Posterior cingulate gyrus (tissue), 11 donors: ENCODE data around the gene SOD1.
A peak's percentile ranks its signal among the peaks of the same experiment; 100 is the strongest.
"Not testable (repeated sequence)": the region's sequence is repeated elsewhere in the genome, so short reads cannot be mapped to it uniquely, and the experiment has no call there.

Source experiments
- DNase-seq, 10 donors: peaks; one replicate each; pipeline versions ENCODE4 v3.0.0 to v3.0.0-alpha.2; 2020 to 2021; ENCODE audit warnings: mixed read lengths in 3 of 10
- intact Hi-C: fragments of 100-400 bp; cut with DNase I; formaldehyde crosslinking; loops from one replicate; pipeline ENCODE4 v1.15.1; 2023

The SOD1 gene

DNA sequence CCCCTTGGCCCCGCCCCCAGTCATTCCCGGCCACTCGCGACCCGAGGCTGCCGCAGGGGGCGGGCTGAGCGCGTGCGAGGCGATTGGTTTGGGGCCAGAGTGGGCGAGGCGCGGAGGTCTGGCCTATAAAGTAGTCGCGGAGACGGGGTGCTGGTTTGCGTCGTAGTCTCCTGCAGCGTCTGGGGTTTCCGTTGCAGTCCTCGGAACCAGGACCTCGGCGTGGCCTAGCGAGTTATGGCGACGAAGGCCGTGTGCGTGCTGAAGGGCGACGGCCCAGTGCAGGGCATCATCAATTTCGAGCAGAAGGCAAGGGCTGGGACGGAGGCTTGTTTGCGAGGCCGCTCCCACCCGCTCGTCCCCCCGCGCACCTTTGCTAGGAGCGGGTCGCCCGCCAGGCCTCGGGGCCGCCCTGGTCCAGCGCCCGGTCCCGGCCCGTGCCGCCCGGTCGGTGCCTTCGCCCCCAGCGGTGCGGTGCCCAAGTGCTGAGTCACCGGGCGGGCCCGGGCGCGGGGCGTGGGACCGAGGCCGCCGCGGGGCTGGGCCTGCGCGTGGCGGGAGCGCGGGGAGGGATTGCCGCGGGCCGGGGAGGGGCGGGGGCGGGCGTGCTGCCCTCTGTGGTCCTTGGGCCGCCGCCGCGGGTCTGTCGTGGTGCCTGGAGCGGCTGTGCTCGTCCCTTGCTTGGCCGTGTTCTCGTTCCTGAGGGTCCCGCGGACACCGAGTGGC is at the start of gene SOD1:
Gene SOD1 (plus strand): TSS at position 158 of the 723 bp plus-strand sequence. CDS start 77 bp downstream, at position 235.
- intact Hi-C loops, result loop anchor here (1.0 kb wide), 1 partner anchor 73 kb away; the partner anchor contains the start of gene SCAF4

DNA sequence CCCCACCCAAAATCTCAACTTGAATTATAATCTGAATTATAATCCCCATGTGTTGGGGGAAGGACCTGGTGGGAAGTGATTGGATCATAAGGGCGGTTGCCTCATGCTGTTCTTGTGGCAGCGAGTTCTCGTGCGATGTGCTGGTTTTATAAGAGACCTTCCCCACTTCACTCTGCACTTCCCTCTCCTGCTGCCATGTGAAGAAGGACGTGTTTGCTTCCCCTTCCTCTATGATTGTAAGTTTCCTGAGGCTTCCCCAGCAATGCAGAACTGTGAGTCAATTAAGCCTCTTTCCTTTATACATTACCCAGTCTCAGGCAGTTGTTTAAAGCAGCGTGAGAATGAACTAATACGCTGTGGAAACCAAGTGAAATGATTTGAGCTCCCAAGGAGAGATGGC is 48.0 kb upstream of the SOD1 start:
- intact Hi-C loops, result no loop called here
- no peak for DNase-seq

More for the DNA sequence above, at the start of gene SOD1:
- peak; percentile 92 to 100 (median 98) for DNase-seq

DNA sequence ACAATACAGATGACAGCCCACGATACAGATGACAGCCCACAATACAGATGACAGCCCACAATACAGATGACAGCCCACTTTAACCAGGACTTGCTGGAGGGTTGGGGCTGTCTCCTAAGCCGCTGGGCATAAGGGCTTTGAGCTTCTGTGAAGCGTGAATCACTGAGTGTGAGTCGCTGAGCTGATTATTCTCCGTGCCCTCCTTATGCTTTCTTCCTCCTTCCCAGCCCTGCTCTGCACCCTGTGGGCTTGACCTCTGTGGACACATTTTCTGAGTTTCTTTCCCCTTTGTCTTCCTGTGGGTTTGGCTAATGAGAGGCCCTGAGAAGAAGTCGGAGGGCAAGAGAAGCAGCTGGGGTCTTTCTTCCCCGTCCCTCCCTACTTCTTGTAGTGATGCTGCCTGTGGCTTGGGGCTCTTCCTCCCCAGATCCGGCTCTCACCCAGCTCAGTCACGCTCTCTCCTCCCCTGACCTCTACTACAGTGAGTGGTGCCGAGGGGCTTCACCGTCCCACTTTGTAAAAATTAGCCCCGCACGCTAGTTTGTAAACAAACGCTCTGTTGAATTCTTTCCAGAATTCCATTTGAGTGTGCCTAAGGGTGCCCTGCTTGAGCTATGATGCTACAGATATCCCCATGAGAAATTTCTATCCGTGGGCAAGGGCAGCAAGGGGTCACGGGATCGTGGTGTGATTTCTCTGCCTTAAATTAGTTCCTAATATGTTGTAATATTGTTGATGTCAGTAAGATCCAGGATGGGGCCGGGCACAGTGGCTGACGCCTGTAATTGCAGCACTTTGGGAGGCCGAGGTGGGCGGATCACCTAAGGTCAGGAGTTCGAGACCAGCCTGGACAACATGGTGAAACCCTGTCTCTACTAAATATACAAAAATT is 46.4 kb upstream of the SOD1 start:
- DNase-seq, result no peak
- intact Hi-C loops, result no loop called here

DNA sequence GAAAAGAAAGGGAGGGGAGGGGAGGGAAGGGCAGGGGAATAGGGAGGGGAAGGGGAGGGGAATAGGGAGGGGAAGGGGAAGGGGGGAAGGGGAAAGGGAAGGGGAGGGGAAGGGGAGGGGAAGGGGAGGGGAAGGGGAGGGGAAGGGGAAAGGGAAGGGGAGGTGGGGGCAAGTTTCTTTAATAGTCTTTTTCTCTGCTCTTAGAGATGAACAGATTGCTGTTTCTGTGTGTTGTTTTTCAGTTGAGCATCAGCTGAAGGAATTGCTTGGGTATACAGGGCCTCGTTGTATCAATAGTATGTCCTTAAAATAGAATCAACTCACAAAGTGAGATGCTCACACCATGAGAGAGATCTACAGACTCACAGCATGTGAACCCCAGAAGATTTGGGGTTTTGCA is 44.8 kb upstream of the SOD1 start:
- intact Hi-C loops, result no loop called here
- DNase-seq, result no peak

- intact Hi-C loops, result no loop called here
- DNase-seq, result no peak
These were observed 43.3 kb upstream of the SOD1 start for GRCh38 chr21:31616216-31616615.

- DNase-seq, result no peak
- intact Hi-C loops, result no loop called here
These were observed 40.6 kb upstream of the SOD1 start for GRCh38 chr21:31618696-31619430.

DNA sequence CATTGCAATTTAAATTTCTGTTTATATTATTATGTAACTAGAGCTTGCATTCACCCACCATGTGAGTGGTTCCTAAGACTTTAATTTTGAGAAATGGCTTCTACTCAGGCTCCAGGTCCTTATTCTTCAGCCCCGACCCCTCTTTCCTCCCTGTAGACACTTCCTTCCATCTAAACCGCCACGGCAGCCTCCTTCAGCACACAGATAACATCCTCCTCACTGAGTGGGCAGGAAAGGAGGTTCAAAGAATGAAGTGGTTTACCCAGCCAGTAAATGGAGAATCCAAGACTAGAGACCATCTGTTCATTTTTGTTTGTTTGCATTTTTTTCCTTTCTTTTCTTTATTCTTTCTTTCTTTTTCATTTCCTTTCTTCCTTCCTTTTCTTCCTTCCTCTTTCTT is 37.1 kb upstream of the SOD1 start:
- intact Hi-C loops, result no loop called here
- no peak for DNase-seq

DNA sequence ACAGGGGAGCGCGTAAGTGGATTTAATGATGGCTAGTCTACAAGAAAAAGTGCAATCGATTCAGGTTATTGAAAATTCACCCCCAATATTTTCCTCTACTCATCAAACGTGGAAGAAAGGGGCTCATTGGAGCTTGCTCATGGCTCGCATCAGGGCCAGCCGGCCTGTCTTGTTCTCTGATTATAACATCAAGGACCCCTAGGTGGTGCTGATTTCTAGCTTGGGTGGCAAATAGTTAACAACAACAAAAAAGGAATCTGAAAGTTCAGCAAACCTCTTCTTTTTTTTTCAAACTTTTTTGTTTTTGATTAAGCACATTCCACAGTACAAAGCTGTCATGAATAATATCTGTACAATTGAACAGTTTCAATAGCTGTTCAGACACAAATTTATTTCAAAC is 35.8 kb upstream of the SOD1 start:
- intact Hi-C loops, result no loop called here
- no peak for DNase-seq

DNA sequence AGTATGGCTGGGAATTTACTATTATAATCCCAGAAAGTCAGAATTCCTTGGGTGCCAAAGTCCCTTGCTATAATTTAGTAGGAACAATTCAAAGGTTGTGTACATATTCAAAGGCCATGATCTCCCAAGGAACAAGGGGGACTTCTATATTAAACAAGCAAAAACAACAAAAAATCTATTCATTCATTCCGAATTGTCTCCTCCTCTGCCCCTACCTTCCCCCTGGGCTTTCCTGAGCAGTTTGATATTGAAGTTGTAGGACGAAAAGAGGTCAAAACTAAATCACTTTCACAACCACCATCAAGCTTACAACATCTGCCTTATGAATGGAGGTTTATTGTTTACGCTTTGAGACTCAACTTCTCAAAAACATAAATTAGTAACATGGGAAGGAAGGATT is 35.3 kb upstream of the SOD1 start:
- no peak for DNase-seq
- intact Hi-C loops, result no loop called here

GRCh38 chr21:31624961-31625491 is 34.5 kb upstream of the SOD1 start:
- no peak for DNase-seq
- intact Hi-C loops, result no loop called here

- intact Hi-C loops, result no loop called here
- no peak for DNase-seq
These were observed 29.4 kb upstream of the SOD1 start for GRCh38 chr21:31629972-31630711.

- intact Hi-C loops, DNase-seq: not testable (repeated sequence)
These were observed 27.6 kb upstream of the SOD1 start for GRCh38 chr21:31631881-31632280.

- intact Hi-C loops, result no loop called here
- DNase-seq, result no peak
These were observed 24.5 kb upstream of the SOD1 start for GRCh38 chr21:31634993-31635392.

DNA sequence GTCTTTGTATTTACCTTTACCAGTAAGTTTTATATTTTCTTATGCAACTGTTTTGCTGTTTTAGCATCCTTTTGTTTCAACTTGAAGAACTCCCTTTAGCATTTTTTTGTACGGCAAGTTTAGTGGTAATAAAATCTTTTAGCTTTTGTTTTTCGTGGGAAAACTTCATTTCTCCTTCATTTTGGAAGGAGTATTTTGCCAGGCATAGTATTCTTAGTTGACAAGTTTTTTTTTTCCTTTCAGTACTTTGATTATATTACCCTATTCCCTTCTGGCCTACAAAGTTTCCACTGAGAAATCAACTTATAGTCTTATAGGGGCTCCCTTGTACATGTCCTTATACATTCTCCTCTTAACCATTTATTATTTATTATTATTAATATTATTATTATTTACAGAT is 22.6 kb upstream of the SOD1 start:
- intact Hi-C loops, result no loop called here
- DNase-seq, result no peak

GRCh38 chr21:31641416-31641922 is 18.0 kb upstream of the SOD1 start:
- DNase-seq, result no peak
- intact Hi-C loops, result no loop called here

GRCh38 chr21:31644643-31645042 is 14.8 kb upstream of the SOD1 start:
- DNase-seq, result no peak
- intact Hi-C loops, result no loop called here

GRCh38 chr21:31647650-31648049 is 11.8 kb upstream of the SOD1 start:
- intact Hi-C loops, result no loop called here
- no peak for DNase-seq

- intact Hi-C loops, result no loop called here
- no peak for DNase-seq
These were observed 8.6 kb upstream of the SOD1 start for GRCh38 chr21:31650930-31651329.

DNA sequence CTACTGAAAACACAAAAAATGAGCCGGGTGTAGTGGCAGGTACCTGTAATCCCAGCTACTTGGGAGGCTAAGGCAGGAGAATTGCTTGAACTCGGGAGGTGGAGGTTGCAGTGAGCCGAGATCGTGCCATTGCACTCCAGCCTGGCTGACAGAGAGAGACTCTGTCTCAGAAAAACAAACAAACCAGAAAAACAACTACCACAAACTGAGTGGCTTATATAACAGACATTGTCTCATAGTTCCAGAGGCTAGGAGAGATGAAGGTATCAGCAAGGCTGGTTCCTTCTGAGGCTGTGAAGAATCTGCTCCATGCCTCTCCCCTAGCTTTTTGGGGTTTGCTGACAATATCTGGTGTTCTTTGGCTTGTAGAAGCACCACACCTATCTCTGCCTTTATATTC is 8.0 kb upstream of the SOD1 start:
- intact Hi-C loops, DNase-seq: not testable (repeated sequence)

DNA sequence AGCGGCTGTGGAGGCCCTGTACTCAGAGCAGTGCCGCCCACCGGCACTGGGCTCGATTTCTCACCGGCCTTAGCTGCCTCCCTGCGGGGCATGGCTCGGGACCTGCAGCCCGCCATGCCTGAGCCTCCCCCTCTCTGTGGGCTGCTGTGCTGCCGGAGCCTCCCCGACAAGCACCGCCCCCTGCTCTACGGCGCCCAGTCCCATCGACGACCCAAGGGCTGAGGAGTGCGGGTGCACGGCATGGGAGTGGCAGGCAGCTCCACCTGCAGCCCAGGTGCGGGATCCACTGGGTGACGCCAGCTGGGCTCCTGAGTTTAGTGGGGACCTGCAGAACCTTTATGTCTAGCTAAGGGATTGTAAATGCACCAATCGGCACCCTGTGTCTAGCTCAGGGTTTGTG is 5.2 kb upstream of the SOD1 start:
- intact Hi-C loops, result no loop called here
- DNase-seq, result no peak
